ENCODE measurements around the gene SP100.
"Not testable (repeated sequence)": the region's sequence is repeated elsewhere in the genome, so short reads cannot be mapped to it uniquely, and the experiment has no call there.

The SP100 gene

GRCh38 chr2:230434677-230435324 lies 18.8 kb downstream of the SP100 start:
- no peak overlapping the region for H3K4me3 ChIP-seq (ENCODE audit: low read length)
- no peak for TF ChIP-seq ZNF274 (IDR thresholded peaks at IDR 0.05; ENCODE audit: low read depth, low read length)

GRCh38 chr2:230435431-230435830 lies 19.4 kb downstream of the SP100 start:
- no peak overlapping the region for H3K4me3 ChIP-seq (ENCODE audit: low read length)
- no peak for TF ChIP-seq ZNF274 (IDR thresholded peaks at IDR 0.05; ENCODE audit: low read depth, low read length)

- not testable (repeated sequence) for H3K4me3 ChIP-seq (ENCODE audit: low read length)
Measured at GRCh38 chr2:230439121-230439520, 23.1 kb downstream of the SP100 start.

- no peak overlapping the region for H3K4me3 ChIP-seq (ENCODE audit: low read length)
- no peak for TF ChIP-seq ZNF274 (IDR thresholded peaks at IDR 0.05; ENCODE audit: low read depth, low read length)
Measured at GRCh38 chr2:230439590-230439989, 23.6 kb downstream of the SP100 start.

GRCh38 chr2:230441227-230441897 lies 25.4 kb downstream of the SP100 start:
- no peak for TF ChIP-seq ZNF274 (IDR thresholded peaks at IDR 0.05; ENCODE audit: low read depth, low read length)
- H3K4me3 ChIP-seq (ENCODE audit: low read length), result peak overlapping the region; percentile 36; the same call in 1 of the 2 replicates

GRCh38 chr2:230443541-230443940 lies 27.5 kb downstream of the SP100 start:
- no peak for TF ChIP-seq ZNF274 (IDR thresholded peaks at IDR 0.05; ENCODE audit: low read depth, low read length)
- no peak overlapping the region for H3K4me3 ChIP-seq (ENCODE audit: low read length)

GRCh38 chr2:230444832-230445231 lies 28.8 kb downstream of the SP100 start:
- TF ChIP-seq ZNF274 (IDR thresholded peaks at IDR 0.05; ENCODE audit: low read depth, low read length), result no peak
- H3K4me3 ChIP-seq (ENCODE audit: low read length), result no peak overlapping the region

GRCh38 chr2:230447036-230447435 lies 31.0 kb downstream of the SP100 start:
- H3K4me3 ChIP-seq (ENCODE audit: low read length), result peak overlapping the region; percentile 54; the same call in 1 of the 2 replicates
- TF ChIP-seq ZNF274 (IDR thresholded peaks at IDR 0.05; ENCODE audit: low read depth, low read length), result no peak

GRCh38 chr2:230447455-230448451 lies 31.8 kb downstream of the SP100 start:
- peak overlapping the region; percentile 54; the same call in 1 of the 2 replicates for H3K4me3 ChIP-seq (ENCODE audit: low read length)
- no peak for TF ChIP-seq ZNF274 (IDR thresholded peaks at IDR 0.05; ENCODE audit: low read depth, low read length)

- H3K4me3 ChIP-seq (ENCODE audit: low read length), result no peak overlapping the region
- no peak for TF ChIP-seq ZNF274 (IDR thresholded peaks at IDR 0.05; ENCODE audit: low read depth, low read length)
Measured at GRCh38 chr2:230449901-230450467, 34.0 kb downstream of the SP100 start.

- H3K4me3 ChIP-seq (ENCODE audit: low read length), result no peak overlapping the region
- no peak for TF ChIP-seq ZNF274 (IDR thresholded peaks at IDR 0.05; ENCODE audit: low read depth, low read length)
Measured at GRCh38 chr2:230453006-230453405, 37.0 kb downstream of the SP100 start.

- no peak for TF ChIP-seq ZNF274 (IDR thresholded peaks at IDR 0.05; ENCODE audit: low read depth, low read length)
- H3K4me3 ChIP-seq (ENCODE audit: low read length), result no peak overlapping the region
Measured at GRCh38 chr2:230455005-230455684, 39.1 kb downstream of the SP100 start.

GRCh38 chr2:230457073-230457768 lies 41.2 kb downstream of the SP100 start:
- no peak for TF ChIP-seq ZNF274 (IDR thresholded peaks at IDR 0.05; ENCODE audit: low read depth, low read length)
- H3K4me3 ChIP-seq (ENCODE audit: low read length), result no peak overlapping the region
